ENCODE data around the gene MPRIP. TPM values are rescaled to one million over a fixed set of nuclear protein-coding genes. Genes with fewer than 3 reads are reported as not detected.

MPRIP gene
- total RNA-seq, 1 experiment from 2014 or later = 443 TPM

DNA sequence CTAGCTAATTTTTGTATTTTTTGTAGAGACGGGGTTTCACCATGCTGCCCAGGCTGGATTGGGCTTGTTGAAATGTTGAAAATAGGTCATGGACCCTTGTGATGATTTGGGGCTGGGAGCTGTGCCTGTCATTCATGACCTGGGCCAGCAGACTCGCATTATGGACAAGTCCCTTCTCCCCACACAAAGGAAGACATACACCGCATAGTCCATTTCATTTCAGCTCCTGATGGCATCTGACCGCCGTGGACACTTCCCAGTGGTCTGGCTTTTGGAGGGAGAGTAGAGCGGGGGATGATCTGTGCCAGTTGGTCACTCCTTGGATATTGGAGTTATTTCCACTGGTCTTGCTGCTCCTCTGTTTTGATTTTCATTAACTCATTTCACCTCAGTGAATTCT is 34.8 kb downstream of the MPRIP start:
- Histone ChIP-seq H2AFZ (no peak overlapping the region), H3K4me3 (no peak overlapping the region), H3K27me3 (ENCODE audit: insufficient read depth, low read depth) (no peaks in the 10 kb centered on the region), H3K4me1 (replicated peaks; ENCODE audit: insufficient read depth) (peaks cover 89% of the 10 kb centered on the region), H3K9me2 (ENCODE audit: insufficient read depth) (no peaks in the 10 kb centered on the region), H3K79me2 (ENCODE audit: low read depth) (peaks cover 96% of the 10 kb centered on the region), H3K27ac (peak overlapping the region; percentile 85), H3K36me3 (ENCODE audit: low read depth) (peaks cover 54% of the 10 kb centered on the region), H3K9me3 (ENCODE audit: insufficient read depth, low read depth) (no peaks in the 10 kb centered on the region), H3K4me2 (peak overlapping the region; percentile 73), H3F3A (ENCODE audit: insufficient read depth, low read depth) (peaks cover 99% of the 10 kb centered on the region), H4K20me1 (ENCODE audit: insufficient read depth) (peaks cover 72% of the 10 kb centered on the region)
- no peak for DNase-seq
- POLR2A ChIA-PET (ENCODE audit: unreplicated experiment) = no interaction called here
- CTCF ChIA-PET = interaction anchor here (0.6 kb wide), 1 partner anchor 32 kb away, joined by 3 read pairs; no protein-coding TSS in a partner anchor
- no peak for TF ChIP-seq EZH2 (IDR thresholded peaks at IDR 0.05; ENCODE audit: low read depth)
- TF ChIP-seq, protein P1, sequence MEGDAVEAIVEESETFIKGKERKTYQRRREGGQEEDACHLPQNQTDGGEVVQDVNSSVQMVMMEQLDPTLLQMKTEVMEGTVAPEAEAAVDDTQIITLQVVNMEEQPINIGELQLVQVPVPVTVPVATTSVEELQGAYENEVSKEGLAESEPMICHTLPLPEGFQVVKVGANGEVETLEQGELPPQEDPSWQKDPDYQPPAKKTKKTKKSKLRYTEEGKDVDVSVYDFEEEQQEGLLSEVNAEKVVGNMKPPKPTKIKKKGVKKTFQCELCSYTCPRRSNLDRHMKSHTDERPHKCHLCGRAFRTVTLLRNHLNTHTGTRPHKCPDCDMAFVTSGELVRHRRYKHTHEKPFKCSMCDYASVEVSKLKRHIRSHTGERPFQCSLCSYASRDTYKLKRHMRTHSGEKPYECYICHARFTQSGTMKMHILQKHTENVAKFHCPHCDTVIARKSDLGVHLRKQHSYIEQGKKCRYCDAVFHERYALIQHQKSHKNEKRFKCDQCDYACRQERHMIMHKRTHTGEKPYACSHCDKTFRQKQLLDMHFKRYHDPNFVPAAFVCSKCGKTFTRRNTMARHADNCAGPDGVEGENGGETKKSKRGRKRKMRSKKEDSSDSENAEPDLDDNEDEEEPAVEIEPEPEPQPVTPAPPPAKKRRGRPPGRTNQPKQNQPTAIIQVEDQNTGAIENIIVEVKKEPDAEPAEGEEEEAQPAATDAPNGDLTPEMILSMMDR (conservative IDR thresholded peaks at IDR 0.05) = no peak
- intact Hi-C loops (cut with micrococcal nuclease; ENCODE audit: unreplicated experiment) = no loop called here
- BruUV-seq (replicated peaks) = no TSS peak

GRCh38 chr17:17077861-17078732 is 35.8 kb downstream of the MPRIP start:
- intact Hi-C loops (cut with micrococcal nuclease; ENCODE audit: unreplicated experiment) = loop anchor here (1.0 kb wide), 2 partner anchors 15 to 27 kb away; no protein-coding TSS in a partner anchor
- POLR2A ChIA-PET (ENCODE audit: unreplicated experiment) = interaction anchor here (0.6 kb wide), 3 partner anchors 26 to 57 kb away, joined by 3 to 6 read pairs (median 4); no protein-coding TSS in a partner anchor
- Histone ChIP-seq H3F3A (ENCODE audit: insufficient read depth, low read depth) (peaks cover 96% of the 10 kb centered on the region), H3K9me2 (ENCODE audit: insufficient read depth) (no peaks in the 10 kb centered on the region), H3K4me2 (peak overlapping the region; percentile 73), H3K9me3 (ENCODE audit: insufficient read depth, low read depth) (no peaks in the 10 kb centered on the region), H3K79me2 (ENCODE audit: low read depth) (peaks cover 96% of the 10 kb centered on the region), H3K4me1 (replicated peaks; ENCODE audit: insufficient read depth) (peaks cover 79% of the 10 kb centered on the region), H2AFZ (no peak overlapping the region), H3K4me3 (peak overlapping the region; percentile 36; the same call in 1 of the 2 replicates), H4K20me1 (ENCODE audit: insufficient read depth) (peaks cover 76% of the 10 kb centered on the region), H3K27me3 (ENCODE audit: insufficient read depth, low read depth) (no peaks in the 10 kb centered on the region), H3K27ac (peak overlapping the region; percentile 85), H3K36me3 (ENCODE audit: low read depth) (peaks cover 55% of the 10 kb centered on the region)
- CTCF ChIA-PET = interaction anchor here (0.6 kb wide), 1 partner anchor 53 kb away, joined by 3 read pairs; no protein-coding TSS in a partner anchor
- TF ChIP-seq, protein P1 (conservative IDR thresholded peaks at IDR 0.05) = no peak
- TF ChIP-seq EZH2 (IDR thresholded peaks at IDR 0.05; ENCODE audit: low read depth) = no peak
- DNase-seq = peak; percentile 84 to 95
- BruUV-seq (replicated peaks) = no TSS peak

- POLR2A ChIA-PET (ENCODE audit: unreplicated experiment) = interaction anchor here (0.6 kb wide), 2 partner anchors 51 to 58 kb away, joined by 3 to 6 read pairs; no protein-coding TSS in a partner anchor
- Histone ChIP-seq H3K79me2 (ENCODE audit: low read depth) (peaks cover 96% of the 10 kb centered on the region), H3K4me1 (replicated peaks; ENCODE audit: insufficient read depth) (peaks cover 72% of the 10 kb centered on the region), H4K20me1 (ENCODE audit: insufficient read depth) (peaks cover 77% of the 10 kb centered on the region), H3K27ac (peak overlapping the region; percentile 85), H3K4me2 (peak overlapping the region; percentile 73), H3K36me3 (ENCODE audit: low read depth) (peaks cover 58% of the 10 kb centered on the region), H3K9me2 (ENCODE audit: insufficient read depth) (no peaks in the 10 kb centered on the region), H3K4me3 (peak overlapping the region; percentile 36; the same call in 1 of the 2 replicates), H2AFZ (no peak overlapping the region), H3F3A (ENCODE audit: insufficient read depth, low read depth) (peaks cover 96% of the 10 kb centered on the region), H3K9me3 (ENCODE audit: insufficient read depth, low read depth) (no peaks in the 10 kb centered on the region), H3K27me3 (ENCODE audit: insufficient read depth, low read depth) (no peaks in the 10 kb centered on the region)
- CTCF ChIA-PET = no interaction called here
- TF ChIP-seq, protein P1 (conservative IDR thresholded peaks at IDR 0.05) = 0 out of 2 replicates have a peak, but pooled peaks have one; percentile 20
- no peak for TF ChIP-seq EZH2 (IDR thresholded peaks at IDR 0.05; ENCODE audit: low read depth)
- intact Hi-C loops (cut with micrococcal nuclease; ENCODE audit: unreplicated experiment) = loop anchor here (1.0 kb wide), 2 partner anchors 16 to 28 kb away; no protein-coding TSS in a partner anchor
- DNase-seq = no peak
- BruUV-seq (replicated peaks) = TSS peak; percentile 4
Measured at GRCh38 chr17:17078832-17079231, 36.6 kb downstream of the MPRIP start.

Data from PC-9 (cell line).